DMS53 treated with DMSO at 0.1 percent for 48 hours (cell line): ENCODE data around the gene RAD51B.

ENCODE experiments used
- DNase-seq: peaks from one replicate; lab custom pipeline; 2025; ENCODE audit not compliant: unreplicated experiment; lab: John Stamatoyannopoulos, UW

RAD51B gene

GRCh38 chr14:68471964-68472508 lies 652.5 kb downstream of the RAD51B start:
- DNase-seq: no peak

- DNase-seq: no peak
Observed at GRCh38 chr14:68473069-68473468, 653.5 kb downstream of the RAD51B start.

GRCh38 chr14:68473794-68474193 lies 654.2 kb downstream of the RAD51B start:
- DNase-seq: no peak

GRCh38 chr14:68474741-68475140 lies 655.2 kb downstream of the RAD51B start:
- no peak for DNase-seq

- no peak for DNase-seq
Observed at GRCh38 chr14:68475802-68476201, 656.2 kb downstream of the RAD51B start.

GRCh38 chr14:68476212-68477109 lies 656.9 kb downstream of the RAD51B start:
- DNase-seq: no peak

GRCh38 chr14:68477110-68477455 lies 657.5 kb downstream of the RAD51B start:
- no peak for DNase-seq

- DNase-seq: no peak
Observed at GRCh38 chr14:68477461-68478085, 658.0 kb downstream of the RAD51B start.

- DNase-seq: no peak
Observed at GRCh38 chr14:68479247-68479646, 659.7 kb downstream of the RAD51B start.

- no peak for DNase-seq
Observed at GRCh38 chr14:68482018-68482417, 662.4 kb downstream of the RAD51B start.

GRCh38 chr14:68482772-68483395 lies 663.3 kb downstream of the RAD51B start:
- no peak for DNase-seq

- peak; percentile 18 for DNase-seq
Observed at GRCh38 chr14:68486033-68486732, 666.6 kb downstream of the RAD51B start.

- no peak for DNase-seq
Observed at GRCh38 chr14:68486809-68487208, 667.2 kb downstream of the RAD51B start.

GRCh38 chr14:68487805-68488590 lies 668.4 kb downstream of the RAD51B start:
- DNase-seq: no peak

GRCh38 chr14:68491793-68492192 lies 672.2 kb downstream of the RAD51B start:
- no peak for DNase-seq

GRCh38 chr14:68492381-68493151 lies 673.0 kb downstream of the RAD51B start:
- no peak for DNase-seq

- DNase-seq: no peak
Observed at GRCh38 chr14:68493152-68493911, 673.8 kb downstream of the RAD51B start.

GRCh38 chr14:68495101-68496039 lies 675.8 kb downstream of the RAD51B start:
- no peak for DNase-seq
